Amniotic epithelial cell (primary cell): ENCODE results near the gene ADK.
A peak's percentile ranks its signal among the peaks of the same experiment; 100 is the strongest.
"Not testable (repeated sequence)": the region's sequence is repeated elsewhere in the genome, so short reads cannot be mapped to it uniquely, and the experiment has no call there.

ENCODE experiments used
- DNase-seq: peaks from one replicate; pipeline ENCODE4 v3.0.0-alpha.2; 2010; ENCODE audit warnings: low read depth

Gene ADK

GRCh38 chr10:74548676-74549075 lies 397.7 kb downstream of the ADK start:
- no peak for DNase-seq

DNA sequence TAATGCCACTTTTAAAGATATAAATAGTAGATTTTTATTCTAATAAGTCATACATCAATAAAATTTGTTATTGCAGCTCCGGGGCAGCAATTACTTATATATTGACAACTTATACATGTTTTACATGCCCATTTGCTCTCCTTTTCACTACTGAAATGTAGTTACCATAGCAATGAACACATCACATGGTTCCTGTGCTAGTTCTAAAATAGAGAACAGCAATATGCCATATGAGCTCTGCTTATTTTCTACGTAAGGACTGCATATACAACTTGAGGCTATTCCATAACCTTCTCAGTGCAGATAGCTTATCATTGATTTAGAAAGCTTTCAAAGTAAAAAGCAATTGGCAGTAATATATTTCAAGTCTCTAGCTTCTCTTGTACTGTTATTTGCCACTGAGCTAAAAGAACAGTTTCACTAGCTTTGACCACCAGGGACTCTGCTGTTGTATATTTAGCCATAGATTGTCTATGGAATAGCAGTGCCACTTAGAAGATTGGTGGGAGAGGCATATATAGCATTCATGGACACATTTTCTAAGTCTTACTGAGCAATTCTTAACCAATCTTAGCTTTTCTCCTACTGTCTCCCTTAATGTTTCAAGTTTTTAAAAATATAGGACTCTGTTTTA lies 405.2 kb downstream of the ADK start:
- no peak for DNase-seq

DNA sequence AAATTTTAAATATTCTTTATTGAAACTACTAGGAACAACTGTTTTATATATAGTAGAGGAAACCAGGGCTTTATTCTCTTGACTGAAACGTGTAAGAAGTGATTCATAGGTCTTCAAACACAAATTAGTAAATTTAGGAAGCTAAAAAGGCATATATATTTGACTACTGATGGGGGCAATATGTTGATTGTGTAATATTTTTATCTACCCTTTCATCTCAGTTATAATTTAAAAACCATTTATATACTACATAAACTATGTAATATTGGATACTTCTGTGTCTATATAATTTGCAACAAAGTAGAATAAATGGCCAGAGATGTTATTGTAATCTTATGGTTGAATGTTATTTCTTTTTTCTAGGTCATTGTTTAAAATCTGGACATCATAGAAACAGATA lies 406.1 kb downstream of the ADK start:
- DNase-seq: no peak

GRCh38 chr10:74558403-74558802 lies 407.4 kb downstream of the ADK start:
- no peak for DNase-seq

DNA sequence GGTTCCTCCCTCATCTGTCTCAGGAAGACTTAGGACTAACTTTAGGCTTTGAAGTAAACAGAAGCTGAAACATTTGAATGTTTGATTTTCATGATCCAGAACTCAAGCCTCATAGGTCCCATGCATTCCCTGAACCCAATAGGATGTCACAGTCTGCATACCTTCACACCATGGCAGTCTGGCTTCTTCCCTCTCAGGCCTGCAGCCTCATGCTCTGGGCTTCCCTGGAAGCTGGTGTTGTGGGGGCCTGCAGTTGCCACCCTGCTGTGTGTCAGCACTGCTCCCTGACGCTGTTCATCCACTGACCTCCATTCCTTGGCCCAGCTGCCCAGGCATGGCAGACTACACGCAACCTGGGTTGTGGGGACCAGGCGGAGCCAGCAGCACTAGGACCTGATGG lies 407.9 kb downstream of the ADK start:
- DNase-seq: no peak

DNA sequence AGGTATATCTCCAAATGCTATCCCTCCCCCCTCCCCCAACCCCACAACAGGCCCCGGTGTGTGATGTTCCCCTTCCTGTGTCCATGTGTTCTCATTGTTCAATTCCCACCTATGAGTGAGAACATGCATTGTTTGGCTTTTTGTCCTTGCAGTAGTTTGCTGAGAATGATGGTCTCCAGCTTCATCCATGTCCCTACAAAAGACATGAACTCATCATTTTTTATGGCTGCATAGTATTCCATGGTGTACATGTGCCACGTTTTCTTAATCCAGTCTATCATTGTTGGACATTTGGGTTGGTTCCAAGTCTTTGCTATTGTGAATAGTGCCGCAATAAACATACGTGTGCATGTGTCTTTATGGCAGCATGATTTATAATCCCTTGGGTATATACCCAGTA lies 417.9 kb downstream of the ADK start:
- DNase-seq: not testable (repeated sequence)

GRCh38 chr10:74573497-74573896 lies 422.5 kb downstream of the ADK start:
- not testable (repeated sequence) for DNase-seq

GRCh38 chr10:74575191-74575720 lies 424.2 kb downstream of the ADK start:
- peak; percentile 13 for DNase-seq

DNA sequence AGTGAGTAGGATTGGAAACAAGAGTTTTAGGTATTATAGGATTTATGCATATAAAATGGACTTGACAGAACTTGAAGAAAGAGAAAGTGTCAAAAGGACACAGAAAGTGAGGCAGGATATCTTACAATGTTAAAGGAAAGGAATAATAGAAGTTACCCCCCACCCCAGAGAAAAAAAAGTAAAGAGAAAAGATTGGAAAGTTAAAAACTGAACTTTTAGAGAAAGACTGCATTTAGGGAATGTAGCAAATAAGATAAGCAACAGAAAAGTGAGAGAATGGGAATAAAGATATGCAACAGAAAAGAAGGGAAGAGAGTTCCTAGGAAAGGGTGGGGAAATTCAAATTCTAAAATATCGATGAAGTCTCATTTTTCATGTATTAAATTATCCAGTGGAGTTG lies 424.9 kb downstream of the ADK start:
- DNase-seq: no peak

- DNase-seq: no peak
Observed at GRCh38 chr10:74576586-74576985, 425.6 kb downstream of the ADK start.

DNA sequence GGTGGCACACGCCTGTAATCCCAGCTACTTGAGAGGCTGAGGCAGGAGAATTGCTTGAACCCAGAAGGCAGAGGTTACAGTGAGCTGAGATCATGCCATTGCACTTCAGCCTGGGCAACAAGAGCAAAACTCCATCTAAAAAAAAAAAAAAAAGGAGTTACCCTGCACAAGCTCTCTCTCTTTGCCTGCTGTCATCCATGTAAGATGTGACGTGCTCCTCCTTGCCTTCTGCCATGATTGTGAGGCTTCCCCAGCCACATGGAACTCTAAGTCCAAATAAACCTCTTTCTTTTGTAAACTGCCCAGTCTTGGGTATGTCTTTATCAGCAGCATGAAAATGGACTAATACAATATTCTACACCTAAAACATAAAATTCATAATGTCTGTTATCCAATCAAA lies 429.4 kb downstream of the ADK start:
- not testable (repeated sequence) for DNase-seq

GRCh38 chr10:74582566-74582965 lies 431.5 kb downstream of the ADK start:
- DNase-seq: no peak

GRCh38 chr10:74585231-74586087 lies 434.4 kb downstream of the ADK start:
- DNase-seq: peak; percentile 3

DNA sequence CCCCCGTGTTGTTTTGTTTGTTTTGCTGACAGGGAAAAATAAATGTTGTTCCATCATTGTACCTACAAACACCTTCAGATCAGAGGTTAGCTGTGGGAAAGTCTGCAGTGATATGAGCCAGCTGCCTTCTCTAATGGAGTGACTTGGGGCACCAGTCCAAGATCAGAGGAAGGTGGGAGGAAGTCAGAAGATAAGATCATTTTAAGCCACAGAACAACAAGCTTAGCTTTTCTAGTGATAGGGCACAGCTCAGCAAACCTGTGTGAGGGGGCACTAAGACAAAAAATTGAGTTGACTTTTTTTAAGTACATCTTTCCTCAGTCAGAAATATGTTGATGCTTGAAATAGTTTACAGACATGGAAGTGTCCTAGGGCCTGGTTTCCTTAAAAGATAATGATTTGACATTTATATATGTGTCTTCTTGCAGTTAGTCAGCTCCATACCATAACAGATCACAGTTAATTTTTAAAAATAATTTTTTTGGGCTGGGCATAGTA lies 435.1 kb downstream of the ADK start:
- peak; percentile 69 for DNase-seq

DNA sequence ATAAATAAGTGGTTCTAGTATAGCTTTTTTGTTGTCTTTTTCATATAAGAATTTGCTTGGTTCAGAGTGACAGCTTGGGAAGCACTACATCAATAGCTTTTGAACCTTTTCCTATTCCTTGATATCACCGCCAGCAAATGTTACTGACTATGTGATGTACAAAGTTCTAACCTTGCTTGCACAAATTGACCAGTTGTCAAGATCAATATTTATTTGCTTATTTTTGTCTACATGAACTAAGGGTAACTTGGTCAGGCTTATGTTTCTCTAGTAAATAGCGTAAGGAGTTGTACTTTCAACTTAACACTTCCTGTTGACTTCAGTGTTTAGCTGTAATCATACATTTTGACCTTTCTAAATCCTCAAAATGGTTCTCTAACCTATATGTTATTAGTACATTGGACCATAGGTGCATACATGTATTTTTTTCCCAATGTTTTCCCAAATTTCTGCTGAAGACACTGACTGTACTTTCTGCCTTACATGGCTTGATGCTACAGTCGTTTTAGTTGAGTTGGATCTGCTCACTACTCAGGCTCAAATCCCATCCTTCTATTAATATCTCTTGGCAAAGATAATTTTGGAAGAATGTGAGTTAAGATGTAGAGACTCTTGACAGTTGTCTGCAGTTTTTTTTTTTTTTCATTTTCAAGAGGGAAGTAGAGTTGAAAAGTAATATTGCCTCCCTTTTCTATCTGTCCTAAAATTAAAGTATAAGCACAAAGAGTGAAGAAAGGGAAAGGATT lies 436.3 kb downstream of the ADK start:
- DNase-seq: no peak

GRCh38 chr10:74589226-74589673 lies 438.2 kb downstream of the ADK start:
- peak; percentile 100 for DNase-seq

- peak; percentile 17 for DNase-seq
Observed at GRCh38 chr10:74589851-74590250, 438.8 kb downstream of the ADK start.

DNA sequence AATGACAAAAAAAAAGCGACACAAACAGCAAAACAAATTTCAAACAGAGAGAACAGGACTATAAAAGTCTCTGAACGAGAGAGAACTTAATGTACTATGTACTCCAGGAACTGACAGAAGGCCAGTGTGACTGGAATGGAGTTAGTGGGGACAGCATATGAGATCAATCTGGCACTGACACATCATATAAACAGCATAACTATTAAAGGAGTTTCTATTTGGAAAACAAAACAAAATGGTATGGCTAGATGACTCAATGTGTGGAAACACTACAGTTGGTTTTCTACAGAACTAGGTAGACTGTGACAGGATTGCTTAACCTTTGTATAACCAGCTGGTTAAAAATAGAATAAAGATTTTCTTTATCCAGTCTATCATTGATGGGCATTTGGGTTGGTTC lies 442.4 kb downstream of the ADK start:
- DNase-seq: peak; percentile 70

GRCh38 chr10:74596713-74597112 lies 445.7 kb downstream of the ADK start:
- DNase-seq: no peak

DNA sequence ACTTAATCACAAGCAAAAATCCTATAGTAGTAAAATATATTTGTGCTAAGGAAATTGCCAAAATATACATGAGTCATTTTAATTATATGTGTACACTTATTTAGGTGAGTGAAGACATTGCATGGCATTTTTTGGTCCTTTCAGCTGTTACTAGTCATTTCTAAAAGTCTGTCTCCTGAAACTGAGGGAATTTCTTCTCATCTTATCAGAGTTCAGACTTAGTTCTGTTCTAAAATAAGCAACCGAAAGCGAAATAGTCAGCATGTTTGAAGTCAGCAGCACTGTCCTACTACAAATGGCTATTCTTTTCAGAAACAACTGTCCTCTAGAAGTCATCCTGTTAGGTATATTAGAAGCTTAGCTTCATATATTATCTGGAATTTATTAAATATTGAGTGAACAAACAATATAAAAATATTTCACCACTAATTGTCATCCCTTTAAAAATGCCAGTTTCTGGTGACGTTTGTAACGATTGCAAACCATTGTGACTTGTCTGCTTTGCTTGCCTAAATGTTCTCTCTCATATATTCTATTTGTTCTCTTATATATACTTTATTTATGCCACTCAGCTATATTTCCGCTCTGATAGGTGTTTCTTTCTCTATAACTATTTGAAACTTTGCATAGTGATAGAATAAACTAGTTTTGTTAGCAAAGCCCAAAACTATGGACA lies 448.0 kb downstream of the ADK start:
- DNase-seq: peak; percentile 59

DNA sequence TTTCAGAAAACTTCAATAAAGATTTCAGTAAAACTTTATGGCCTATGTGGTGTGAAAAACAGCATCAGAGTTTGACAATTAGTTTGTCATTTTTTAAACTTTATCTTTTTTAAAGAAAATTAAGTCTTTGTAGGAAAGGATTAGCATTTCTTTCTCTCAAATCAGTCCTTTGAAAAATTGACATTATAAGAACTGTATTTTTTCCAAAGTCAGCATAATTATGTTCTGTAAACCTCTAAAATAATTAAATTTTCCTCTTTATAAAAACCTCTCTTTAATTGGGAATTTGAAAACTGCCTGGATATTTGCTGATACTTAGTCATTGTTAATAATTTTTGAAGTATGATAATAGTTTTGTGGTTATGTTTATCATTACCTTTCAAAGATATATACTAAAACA lies 448.7 kb downstream of the ADK start:
- DNase-seq: no peak

- no peak for DNase-seq
Observed at GRCh38 chr10:74600170-74600569, 449.1 kb downstream of the ADK start.
